Measurements from ENCODE around the gene AHSA1.

The AHSA1 gene

DNA sequence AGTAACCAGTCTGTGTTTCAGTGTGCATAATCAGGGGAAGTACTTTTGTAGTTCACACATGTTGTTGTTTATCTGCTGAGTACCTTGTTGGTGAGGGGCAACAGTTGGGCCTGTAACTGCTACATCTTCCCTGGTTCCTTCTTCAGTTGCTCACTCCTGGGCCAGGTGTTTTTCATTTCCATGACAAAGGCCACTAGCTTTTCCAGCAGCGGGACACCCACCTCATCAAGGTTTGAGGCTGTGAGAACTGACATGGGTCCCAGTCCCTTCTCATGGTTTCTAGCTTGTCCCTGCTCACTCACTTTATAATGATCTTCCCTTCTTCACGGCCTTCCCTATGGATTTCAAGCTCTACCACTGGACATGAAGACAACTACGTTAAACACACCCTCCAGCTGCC lies 33.0 kb upstream of the AHSA1 start:
- no peak overlapping the region for H3K4me3 ChIP-seq (replicated peaks in 1 of 2; ENCODE audit: low read depth in 2 of 2, low read length in 2 of 2)
- TF ChIP-seq, protein P1, sequence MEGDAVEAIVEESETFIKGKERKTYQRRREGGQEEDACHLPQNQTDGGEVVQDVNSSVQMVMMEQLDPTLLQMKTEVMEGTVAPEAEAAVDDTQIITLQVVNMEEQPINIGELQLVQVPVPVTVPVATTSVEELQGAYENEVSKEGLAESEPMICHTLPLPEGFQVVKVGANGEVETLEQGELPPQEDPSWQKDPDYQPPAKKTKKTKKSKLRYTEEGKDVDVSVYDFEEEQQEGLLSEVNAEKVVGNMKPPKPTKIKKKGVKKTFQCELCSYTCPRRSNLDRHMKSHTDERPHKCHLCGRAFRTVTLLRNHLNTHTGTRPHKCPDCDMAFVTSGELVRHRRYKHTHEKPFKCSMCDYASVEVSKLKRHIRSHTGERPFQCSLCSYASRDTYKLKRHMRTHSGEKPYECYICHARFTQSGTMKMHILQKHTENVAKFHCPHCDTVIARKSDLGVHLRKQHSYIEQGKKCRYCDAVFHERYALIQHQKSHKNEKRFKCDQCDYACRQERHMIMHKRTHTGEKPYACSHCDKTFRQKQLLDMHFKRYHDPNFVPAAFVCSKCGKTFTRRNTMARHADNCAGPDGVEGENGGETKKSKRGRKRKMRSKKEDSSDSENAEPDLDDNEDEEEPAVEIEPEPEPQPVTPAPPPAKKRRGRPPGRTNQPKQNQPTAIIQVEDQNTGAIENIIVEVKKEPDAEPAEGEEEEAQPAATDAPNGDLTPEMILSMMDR (IDR thresholded peaks at IDR 0.05; ENCODE audit: low read depth, low read length), result no peak
- DNase-seq (ENCODE audit: low read depth in 2 of 2), result no peak

DNA sequence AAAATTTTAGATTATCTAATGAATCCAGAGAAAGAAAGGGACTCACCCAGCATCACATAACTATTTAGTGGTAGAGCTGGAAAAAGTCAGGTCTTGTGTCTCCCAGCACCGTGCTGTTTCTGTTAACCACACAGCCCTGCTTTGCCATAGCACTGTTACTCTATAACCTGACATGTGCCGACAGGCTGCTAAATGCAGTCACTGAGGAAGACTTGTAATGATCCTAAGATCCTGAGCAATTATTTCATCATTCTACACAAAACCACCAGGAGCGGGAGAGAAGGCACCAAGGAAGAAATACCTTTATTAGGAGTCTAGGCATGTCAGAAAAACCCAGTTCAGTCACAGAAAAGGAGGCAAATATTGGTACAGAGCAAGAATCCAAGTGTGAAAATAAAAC lies 31.5 kb upstream of the AHSA1 start:
- TF ChIP-seq, protein P1 (IDR thresholded peaks at IDR 0.05; ENCODE audit: low read depth, low read length), result no peak
- no peak overlapping the region for H3K4me3 ChIP-seq (replicated peaks in 1 of 2; ENCODE audit: low read depth in 2 of 2, low read length in 2 of 2)
- DNase-seq (ENCODE audit: low read depth in 2 of 2), result no peak

DNA sequence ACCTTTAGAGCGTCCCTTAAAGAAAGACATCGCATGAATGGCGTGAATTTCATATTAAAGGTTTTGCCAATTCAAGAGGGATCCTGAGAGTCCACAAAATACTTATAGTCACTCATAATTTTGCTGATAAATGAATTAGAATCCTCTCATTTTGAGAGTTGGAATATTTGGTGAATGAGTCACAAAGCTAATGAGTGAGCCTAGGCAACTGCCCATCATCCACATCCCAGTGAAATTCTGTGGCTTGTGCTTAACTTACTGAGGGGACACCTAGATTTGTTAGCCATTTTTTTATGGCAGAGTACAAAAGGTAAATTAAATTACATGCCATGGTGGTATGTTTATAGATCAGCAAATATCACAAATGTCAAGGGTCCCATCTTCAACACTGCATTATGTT lies 21.9 kb upstream of the AHSA1 start:
- TF ChIP-seq, protein P1 (IDR thresholded peaks at IDR 0.05; ENCODE audit: low read depth, low read length), result no peak
- H3K4me3 ChIP-seq (replicated peaks in 1 of 2; ENCODE audit: low read depth in 2 of 2, low read length in 2 of 2), result no peak overlapping the region
- DNase-seq (ENCODE audit: low read depth in 2 of 2), result no peak

DNA sequence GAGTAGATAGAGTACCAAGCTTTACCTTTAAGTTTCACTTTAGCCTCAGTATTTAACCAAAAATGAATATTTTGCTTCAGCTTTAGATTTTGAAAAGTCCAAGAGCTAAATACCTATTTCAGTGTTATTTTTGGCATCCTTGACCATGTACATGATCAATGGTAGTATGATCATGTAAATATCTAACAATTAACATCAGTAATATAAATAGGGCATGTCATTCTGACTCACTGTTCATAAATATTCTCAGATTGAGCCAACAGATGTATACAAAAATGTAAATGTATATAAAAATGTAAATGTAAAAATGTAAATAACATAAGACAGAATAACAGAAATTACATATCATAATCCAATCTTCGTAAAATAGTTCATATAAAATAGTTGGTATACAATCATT lies 19.3 kb upstream of the AHSA1 start:
- no peak overlapping the region for H3K4me3 ChIP-seq (replicated peaks in 1 of 2; ENCODE audit: low read depth in 2 of 2, low read length in 2 of 2)
- TF ChIP-seq, protein P1 (IDR thresholded peaks at IDR 0.05; ENCODE audit: low read depth, low read length), result no peak
- no peak for DNase-seq (ENCODE audit: low read depth in 2 of 2)

GRCh38 chr14:77439861-77440260 lies 18.0 kb upstream of the AHSA1 start:
- no peak overlapping the region for H3K4me3 ChIP-seq (replicated peaks in 1 of 2; ENCODE audit: low read depth in 2 of 2, low read length in 2 of 2)
- no peak for DNase-seq (ENCODE audit: low read depth in 2 of 2)
- TF ChIP-seq, protein P1 (IDR thresholded peaks at IDR 0.05; ENCODE audit: low read depth, low read length), result no peak

- DNase-seq (ENCODE audit: low read depth in 2 of 2), result no peak
- TF ChIP-seq, protein P1 (IDR thresholded peaks at IDR 0.05; ENCODE audit: low read depth, low read length), result no peak
- no peak overlapping the region for H3K4me3 ChIP-seq (replicated peaks in 1 of 2; ENCODE audit: low read depth in 2 of 2, low read length in 2 of 2)
Measured at GRCh38 chr14:77442196-77442595, 15.7 kb upstream of the AHSA1 start.

- TF ChIP-seq, protein P1 (IDR thresholded peaks at IDR 0.05; ENCODE audit: low read depth, low read length), result no peak
- no peak for DNase-seq (ENCODE audit: low read depth in 2 of 2)
- peak overlapping the region; percentile 90 to 97 for H3K4me3 ChIP-seq (replicated peaks in 1 of 2; ENCODE audit: low read depth in 2 of 2, low read length in 2 of 2)
Measured at GRCh38 chr14:77455966-77456640, 1.8 kb upstream of the AHSA1 start.
